ENCODE results near the gene IL16.

Gene IL16

GRCh38 chr15:81254916-81255290, 58.2 kb downstream of the IL16 start:
- no peak for DNase-seq

- no peak for DNase-seq
Measured at GRCh38 chr15:81255315-81255957, 58.8 kb downstream of the IL16 start.

- DNase-seq = no peak
Measured at GRCh38 chr15:81255958-81256320, 59.3 kb downstream of the IL16 start.

- no peak for DNase-seq
Measured at GRCh38 chr15:81256916-81257315, 60.2 kb downstream of the IL16 start.

- no peak for DNase-seq
Measured at GRCh38 chr15:81257435-81257834, 60.8 kb downstream of the IL16 start.

- no peak for DNase-seq
Measured at GRCh38 chr15:81258455-81258854, 61.8 kb downstream of the IL16 start.

- no peak for DNase-seq
Measured at GRCh38 chr15:81259760-81260298, 63.1 kb downstream of the IL16 start.

GRCh38 chr15:81261172-81261811, 64.6 kb downstream of the IL16 start:
- no peak for DNase-seq

- no peak for DNase-seq
Measured at GRCh38 chr15:81263477-81263876, 66.8 kb downstream of the IL16 start.

GRCh38 chr15:81264072-81264857, 67.6 kb downstream of the IL16 start:
- DNase-seq = no peak

GRCh38 chr15:81265256-81265943, 68.7 kb downstream of the IL16 start:
- DNase-seq = peak in 2 of 51 donors; percentile 31

GRCh38 chr15:81265944-81266775, 69.5 kb downstream of the IL16 start:
- DNase-seq = peak in 48 of 51 donors; percentile 5 to 83 (median 56)

GRCh38 chr15:81268340-81268739, 71.7 kb downstream of the IL16 start:
- DNase-seq = no peak

GRCh38 chr15:81268881-81269601, 72.4 kb downstream of the IL16 start:
- DNase-seq = no peak

- DNase-seq = no peak
Measured at GRCh38 chr15:81270188-81270587, 73.5 kb downstream of the IL16 start.

- DNase-seq = peak in 1 of 51 donors; percentile 20
Measured at GRCh38 chr15:81270781-81271491, 74.3 kb downstream of the IL16 start.

- no peak for DNase-seq
Measured at GRCh38 chr15:81271761-81272644, 75.3 kb downstream of the IL16 start.

GRCh38 chr15:81273200-81273599, 76.5 kb downstream of the IL16 start:
- no peak for DNase-seq

Measured in hypothalamus (tissue), 51 donors.